Measurements from ENCODE around the gene RABGGTA. TPM values are rescaled to one million over a fixed set of nuclear protein-coding genes. Genes with fewer than 3 reads are reported as not detected.

RABGGTA gene
- total and polyA plus RNA-seq, 8 donors = 16.0 to 230 (median 87.8) TPM

DNA sequence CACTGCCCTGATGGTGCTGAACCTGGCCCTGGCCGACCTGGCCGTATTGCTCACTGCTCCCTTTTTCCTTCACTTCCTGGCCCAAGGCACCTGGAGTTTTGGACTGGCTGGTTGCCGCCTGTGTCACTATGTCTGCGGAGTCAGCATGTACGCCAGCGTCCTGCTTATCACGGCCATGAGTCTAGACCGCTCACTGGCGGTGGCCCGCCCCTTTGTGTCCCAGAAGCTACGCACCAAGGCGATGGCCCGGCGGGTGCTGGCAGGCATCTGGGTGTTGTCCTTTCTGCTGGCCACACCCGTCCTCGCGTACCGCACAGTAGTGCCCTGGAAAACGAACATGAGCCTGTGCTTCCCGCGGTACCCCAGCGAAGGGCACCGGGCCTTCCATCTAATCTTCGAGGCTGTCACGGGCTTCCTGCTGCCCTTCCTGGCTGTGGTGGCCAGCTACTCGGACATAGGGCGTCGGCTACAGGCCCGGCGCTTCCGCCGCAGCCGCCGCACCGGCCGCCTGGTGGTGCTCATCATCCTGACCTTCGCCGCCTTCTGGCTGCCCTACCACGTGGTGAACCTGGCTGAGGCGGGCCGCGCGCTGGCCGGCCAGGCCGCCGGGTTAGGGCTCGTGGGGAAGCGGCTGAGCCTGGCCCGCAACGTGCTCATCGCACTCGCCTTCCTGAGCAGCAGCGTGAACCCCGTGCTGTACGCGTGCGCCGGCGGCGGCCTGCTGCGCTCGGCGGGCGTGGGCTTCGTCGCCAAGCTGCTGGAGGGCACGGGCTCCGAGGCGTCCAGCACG lies 44.6 kb upstream of the RABGGTA start:
- peaks cover 30 to 65% (median 43%) of the 10 kb centered on the region in 4 donors for H3K4me1 ChIP-seq
- peak overlapping the region; percentile 37 to 95 (median 66) for H3K27ac ChIP-seq
- peaks cover 0 to 41% (median 4%) of the 10 kb centered on the region in 3 donors for H3K27me3 ChIP-seq
- H3K36me3 ChIP-seq = no peaks in the 10 kb centered on the region
- no peaks in the 10 kb centered on the region for H3K9me3 ChIP-seq
- intact Hi-C loops (cut with DNase I; ENCODE audit: low total_unique reads) = no loop called here
- H3K4me3 ChIP-seq = peak overlapping the region in 2 of 4 donors; percentile 18 to 21
- TF ChIP-seq, protein P1, sequence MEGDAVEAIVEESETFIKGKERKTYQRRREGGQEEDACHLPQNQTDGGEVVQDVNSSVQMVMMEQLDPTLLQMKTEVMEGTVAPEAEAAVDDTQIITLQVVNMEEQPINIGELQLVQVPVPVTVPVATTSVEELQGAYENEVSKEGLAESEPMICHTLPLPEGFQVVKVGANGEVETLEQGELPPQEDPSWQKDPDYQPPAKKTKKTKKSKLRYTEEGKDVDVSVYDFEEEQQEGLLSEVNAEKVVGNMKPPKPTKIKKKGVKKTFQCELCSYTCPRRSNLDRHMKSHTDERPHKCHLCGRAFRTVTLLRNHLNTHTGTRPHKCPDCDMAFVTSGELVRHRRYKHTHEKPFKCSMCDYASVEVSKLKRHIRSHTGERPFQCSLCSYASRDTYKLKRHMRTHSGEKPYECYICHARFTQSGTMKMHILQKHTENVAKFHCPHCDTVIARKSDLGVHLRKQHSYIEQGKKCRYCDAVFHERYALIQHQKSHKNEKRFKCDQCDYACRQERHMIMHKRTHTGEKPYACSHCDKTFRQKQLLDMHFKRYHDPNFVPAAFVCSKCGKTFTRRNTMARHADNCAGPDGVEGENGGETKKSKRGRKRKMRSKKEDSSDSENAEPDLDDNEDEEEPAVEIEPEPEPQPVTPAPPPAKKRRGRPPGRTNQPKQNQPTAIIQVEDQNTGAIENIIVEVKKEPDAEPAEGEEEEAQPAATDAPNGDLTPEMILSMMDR (IDR thresholded peaks at IDR 0.05) = peak in 4 of 7 experiments; percentile 8 to 36 (median 22)
- TF ChIP-seq POLR2AphosphoS5 (IDR thresholded peaks at IDR 0.05) (peak in 2 of 3 donors; percentile 14 to 40), EP300 (IDR thresholded peaks at IDR 0.05) (no peak)
- peak; percentile 77 to 80 for DNase-seq
- 25 to 46% (median 31%) methylated on average over 14 to 70 of the region's 70 CpGs for WGBS, 5 donors

DNA sequence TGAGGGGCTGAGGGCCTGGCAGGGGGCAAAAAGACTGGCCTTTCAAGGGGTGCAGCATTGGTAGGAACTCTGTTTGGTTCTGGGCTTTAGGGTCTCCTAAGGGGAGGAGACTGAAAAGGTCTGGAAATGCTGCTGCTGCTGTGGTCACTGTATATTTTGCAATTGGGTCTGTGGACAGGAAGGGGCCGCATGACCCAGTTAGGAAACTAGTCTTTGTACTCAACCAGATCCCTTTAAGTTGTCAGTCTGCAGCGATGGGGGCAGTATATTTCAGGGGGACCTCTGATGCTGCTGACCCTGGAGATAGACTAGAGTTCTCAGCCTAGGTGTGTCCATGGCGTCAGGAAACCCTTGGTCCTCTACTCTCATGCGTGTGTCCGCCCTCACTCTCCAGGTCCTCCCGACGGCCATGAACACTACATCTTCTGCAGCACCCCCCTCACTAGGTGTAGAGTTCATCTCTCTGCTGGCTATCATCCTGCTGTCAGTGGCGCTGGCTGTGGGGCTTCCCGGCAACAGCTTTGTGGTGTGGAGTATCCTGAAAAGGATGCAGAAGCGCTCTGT lies 43.9 kb upstream of the RABGGTA start:
- WGBS, 5 donors = 71 to 84% (median 75%) methylated on average over 10 of the region's 10 CpGs
- H3K27me3 ChIP-seq = peaks cover 0 to 41% (median 4%) of the 10 kb centered on the region in 3 donors
- intact Hi-C loops (cut with DNase I; ENCODE audit: low total_unique reads) = no loop called here
- H3K27ac ChIP-seq = peak overlapping the region; percentile 37 to 95 (median 66)
- H3K4me1 ChIP-seq = peaks cover 35 to 72% (median 50%) of the 10 kb centered on the region in 4 donors
- DNase-seq = no peak
- no peak for TF ChIP-seq POLR2A (IDR thresholded peaks at IDR 0.05)
- TF ChIP-seq, protein P1 (IDR thresholded peaks at IDR 0.05) = no peak
- TF ChIP-seq POLR2AphosphoS5 (IDR thresholded peaks at IDR 0.05) = no peak
- no peak for TF ChIP-seq EP300 (IDR thresholded peaks at IDR 0.05)
- H3K4me3 ChIP-seq = peak overlapping the region in 2 of 4 donors; percentile 18 to 21
- no peaks in the 10 kb centered on the region for H3K36me3 ChIP-seq
- H3K9me3 ChIP-seq = no peaks in the 10 kb centered on the region

GRCh38 chr14:24314377-24315193 lies 43.2 kb upstream of the RABGGTA start:
- Histone ChIP-seq H3K36me3 (no peaks in the 10 kb centered on the region), H3K4me1 (peaks cover 42 to 80% (median 58%) of the 10 kb centered on the region in 4 donors), H3K9me3 (no peaks in the 10 kb centered on the region), H3K27ac (peak overlapping the region in 4 of 5 donors; percentile 83 to 95 (median 88)), H3K27me3 (peaks cover 0 to 37% (median 4%) of the 10 kb centered on the region in 3 donors), H3K4me3 (peak overlapping the region in 2 of 4 donors; percentile 18 to 21)
- WGBS, 5 donors = 65 to 74% (median 69%) methylated on average over 5 of the region's 5 CpGs
- intact Hi-C loops (cut with DNase I; ENCODE audit: low total_unique reads) = no loop called here
- TF ChIP-seq, protein P1 (IDR thresholded peaks at IDR 0.05) = no peak
- no peak for TF ChIP-seq POLR2A (IDR thresholded peaks at IDR 0.05)
- no peak for TF ChIP-seq EP300 (IDR thresholded peaks at IDR 0.05)
- no peak for TF ChIP-seq POLR2AphosphoS5 (IDR thresholded peaks at IDR 0.05)
- no peak for DNase-seq

DNA sequence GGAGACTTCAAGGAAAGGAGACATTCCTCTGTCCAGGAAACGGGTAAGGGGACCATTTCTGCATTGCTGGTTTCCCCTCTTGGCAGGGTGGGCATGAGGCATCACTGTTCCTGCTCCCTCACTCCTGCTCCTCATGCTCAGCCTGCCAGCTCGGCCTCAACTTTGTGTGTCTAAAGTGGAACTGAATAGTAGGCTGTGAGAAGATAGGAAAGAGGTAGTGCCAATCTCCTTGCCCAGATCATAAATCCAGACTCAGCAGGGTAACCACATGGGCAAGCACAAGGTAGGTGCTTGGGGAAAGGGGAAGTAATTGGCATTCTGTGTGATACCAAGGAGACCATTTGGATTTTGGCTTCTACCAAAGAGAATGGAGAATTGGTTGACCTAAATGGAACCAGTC lies 42.5 kb upstream of the RABGGTA start:
- H3K36me3 ChIP-seq = peaks cover 0 to under 1% (median 0%) of the 10 kb centered on the region in 4 donors
- peaks cover 0 to 30% (median 4%) of the 10 kb centered on the region in 3 donors for H3K27me3 ChIP-seq
- peaks cover 44 to 86% (median 64%) of the 10 kb centered on the region in 4 donors for H3K4me1 ChIP-seq
- intact Hi-C loops (cut with DNase I; ENCODE audit: low total_unique reads) = no loop called here
- no peaks in the 10 kb centered on the region for H3K9me3 ChIP-seq
- DNase-seq = no peak
- no peak overlapping the region for H3K4me3 ChIP-seq
- TF ChIP-seq EP300 (IDR thresholded peaks at IDR 0.05) (no peak), POLR2AphosphoS5 (IDR thresholded peaks at IDR 0.05) (no peak), POLR2A (IDR thresholded peaks at IDR 0.05) (no peak)
- TF ChIP-seq, protein P1 (IDR thresholded peaks at IDR 0.05) = no peak
- H3K27ac ChIP-seq = peak overlapping the region; percentile 2 to 95 (median 88)
- 66 to 89% (median 84%) methylated on average over 2 of the region's 2 CpGs for WGBS, 5 donors
